Activated CD8-positive, alpha-beta memory T cell treated with anti-CD3 and anti-CD28 coated beads for 1 hour (primary cell): ENCODE measurements around the gene CP.

Experiments used
- DNase-seq, 2 donors: peaks; one replicate each; pipeline ENCODE4 v3.0.0-alpha.2; 2020; ENCODE audit warnings: low read depth in 1 of 2; ENCODE audit errors: extremely low read depth in 1 of 2

The CP gene

GRCh38 chr3:149128821-149129220 is 92.8 kb downstream of the CP start:
- no peak for DNase-seq

GRCh38 chr3:149122721-149123578 is 98.7 kb downstream of the CP start:
- DNase-seq = no peak
